BE2C (cell line): Measurements from ENCODE around the gene NANOS1.

Source experiments
- DNase-seq: peaks from one replicate; pipeline ENCODE4 v3.0.0-alpha.2; 2020
- H3K27me3 ChIP-seq: fragments of 250-450 bp; sonication (Bioruptor Pico); 2 replicates; pipeline ENCODE4 v1.5.1; 2020; ENCODE audit warnings: mild to moderate bottlenecking
- H3K36me3 ChIP-seq: fragments of 250-450 bp; sonication (Bioruptor Pico); 2 replicates; pipeline ENCODE4 v1.5.1; 2020; ENCODE audit warnings: mild to moderate bottlenecking
- H3K4me1 ChIP-seq: fragments of 250-450 bp; sonication (Bioruptor Pico); 2 replicates; pipeline ENCODE4 v1.5.1; 2020
- H3K4me3 ChIP-seq: 2 replicates; pipeline ENCODE4 v1.5.1; 2011; ENCODE audit warnings: low read depth, low read length
- H3K9me3 ChIP-seq: fragments of 250-450 bp; sonication (Bioruptor Pico); 2 replicates; pipeline ENCODE4 v1.5.1; 2020
- CTCF ChIP-seq: IDR thresholded peaks from 2 replicates; pipeline ENCODE4 v1.5.1; 2012; ENCODE audit warnings: mild to moderate bottlenecking, low read depth, low read length

The NANOS1 gene

GRCh38 chr10:119042169-119042568 is 12.7 kb downstream of the NANOS1 start:
- Histone ChIP-seq H3K36me3 (peaks cover 97% of the 10 kb centered on the region), H3K9me3 (no peaks in the 10 kb centered on the region), H3K4me1 (no peaks in the 10 kb centered on the region), H3K4me3 (no peak overlapping the region), H3K27me3 (no peaks in the 10 kb centered on the region)
- no peak for TF ChIP-seq CTCF
- no peak for DNase-seq

- DNase-seq, result no peak
- no peak overlapping the region for H3K4me3 ChIP-seq
- H3K27me3 ChIP-seq, result no peaks in the 10 kb centered on the region
- no peaks in the 10 kb centered on the region for H3K4me1 ChIP-seq
- no peak for TF ChIP-seq CTCF
- no peaks in the 10 kb centered on the region for H3K9me3 ChIP-seq
- peaks cover 92% of the 10 kb centered on the region for H3K36me3 ChIP-seq
Measured at GRCh38 chr10:119045561-119045960, 16.0 kb downstream of the NANOS1 start.

GRCh38 chr10:119049361-119049760 is 19.8 kb downstream of the NANOS1 start:
- Histone ChIP-seq H3K27me3 (no peaks in the 10 kb centered on the region), H3K36me3 (peaks cover 93% of the 10 kb centered on the region), H3K9me3 (no peaks in the 10 kb centered on the region), H3K4me1 (no peaks in the 10 kb centered on the region), H3K4me3 (no peak overlapping the region)
- DNase-seq, result no peak
- TF ChIP-seq CTCF, result no peak

GRCh38 chr10:119049777-119050176 is 20.3 kb downstream of the NANOS1 start:
- Histone ChIP-seq H3K4me3 (no peak overlapping the region), H3K36me3 (peaks cover 94% of the 10 kb centered on the region), H3K4me1 (no peaks in the 10 kb centered on the region), H3K27me3 (no peaks in the 10 kb centered on the region), H3K9me3 (no peaks in the 10 kb centered on the region)
- no peak for DNase-seq
- no peak for TF ChIP-seq CTCF

GRCh38 chr10:119051775-119052174 is 22.3 kb downstream of the NANOS1 start:
- H3K36me3 ChIP-seq, result peaks cover 95% of the 10 kb centered on the region

GRCh38 chr10:119055472-119055871 is 26.0 kb downstream of the NANOS1 start:
- H3K9me3 ChIP-seq, result no peaks in the 10 kb centered on the region

More at GRCh38 chr10:119051775-119052174, 22.3 kb downstream of the NANOS1 start:
- Histone ChIP-seq H3K4me3 (no peak overlapping the region), H3K9me3 (no peaks in the 10 kb centered on the region), H3K4me1 (no peaks in the 10 kb centered on the region), H3K27me3 (no peaks in the 10 kb centered on the region)
- no peak for DNase-seq
- TF ChIP-seq CTCF, result no peak

More at GRCh38 chr10:119055472-119055871, 26.0 kb downstream of the NANOS1 start:
- Histone ChIP-seq H3K4me1 (no peaks in the 10 kb centered on the region), H3K4me3 (no peak overlapping the region), H3K27me3 (no peaks in the 10 kb centered on the region), H3K36me3 (peaks cover 100% of the 10 kb centered on the region)
- no peak for DNase-seq
- TF ChIP-seq CTCF, result no peak
